Tibial nerve (tissue), 4 donors: ENCODE data around the gene EIF1AX. TPM values are rescaled to one million over a fixed set of nuclear protein-coding genes. Genes with fewer than 3 reads are reported as not detected.

Experiments
- DNase-seq, 2 donors: peaks; one replicate each; pipeline ENCODE4 v3.0.0-alpha.2; 2019; ENCODE audit warnings: low spot score in 2 of 2
- H3K27ac ChIP-seq, 4 donors: fragments of 200-600 bp; sonication (generic) in 3 of 4; one replicate each; pipeline ENCODE4 v1.5.1; 2017 to 2019; ENCODE audit warnings: mild to moderate bottlenecking in 1 of 4
- H3K27me3 ChIP-seq, 2 donors: fragments of 200-600 bp; sonication (generic) in 1 of 2; one replicate each; pipeline versions ENCODE4 v1.5.1 to v1.6.0; 2017 to 2019
- H3K36me3 ChIP-seq, 3 donors: fragments of 200-600 bp; sonication (generic); one replicate each; pipeline ENCODE4 v1.5.1; 2018 to 2019
- H3K4me1 ChIP-seq, 4 donors: fragments of 200-600 bp; sonication (generic) in 3 of 4; one replicate each; pipeline ENCODE4 v1.5.1; 2017 to 2019
- H3K4me3 ChIP-seq, 4 donors: fragments of 200-600 bp; sonication (generic) in 3 of 4; one replicate each; pipeline ENCODE4 v1.5.1; 2017 to 2019; ENCODE audit warnings: mild to moderate bottlenecking in 1 of 4, moderate library complexity in 1 of 4
- H3K9me3 ChIP-seq, 4 donors: fragments of 200-600 bp; sonication (generic) in 3 of 4; one replicate each; pipeline ENCODE4 v1.5.1; 2017 to 2019
- EP300 ChIP-seq, 2 donors: sonication (generic); formaldehyde crosslinking; IDR thresholded peaks; one replicate each; pipeline ENCODE4 v1.6.1; 2017; ENCODE audit warnings: antibody characterized with exemption in 2 of 2, mild to moderate bottlenecking in 1 of 2
- POLR2A ChIP-seq, 2 donors: fragments of 450-650 bp; IDR thresholded peaks; one replicate each; pipeline ENCODE4 v1.6.1; 2017; ENCODE audit warnings: antibody characterized with exemption in 2 of 2, mild to moderate bottlenecking in 2 of 2, moderate library complexity in 2 of 2
- WGBS, 2 donors: methylation state at CpG; one replicate each; pipeline ENCODE4 v1.1.5; 2018; 5-methylcytosine and 5-hydroxymethylcytosine counted together
- small RNA-seq: library from RNA; depleted of rRNA; stranded (forward); fragments of <200 nt; gene quantifications from one replicate; pipeline ENCODE3, GENCODE V24; 2016
- total RNA-seq, 4 donors: library from RNA; depleted of rRNA; stranded (reverse); fragments of >200 nt; gene quantifications; one replicate each; pipeline ENCODE4 v1.1.0, GENCODE V29; 2016
- TF ChIP-seq, protein P1 (sequence below), 5 experiments: fragments of 200-600 bp in 3 of 5; fragments of 450-650 bp in 2 of 5; sonication (generic) in 3 of 5; IDR thresholded peaks; one replicate each; pipeline ENCODE4 v1.5.1; 2016 to 2019; ENCODE audit warnings: antibody characterized with exemption in 5 of 5, mild to moderate bottlenecking in 3 of 5, moderate library complexity in 2 of 5

EIF1AX gene
- total RNA-seq, 4 donors from 2014 or later, result 26.3 to 74.1 (median 53.8) TPM

DNA sequence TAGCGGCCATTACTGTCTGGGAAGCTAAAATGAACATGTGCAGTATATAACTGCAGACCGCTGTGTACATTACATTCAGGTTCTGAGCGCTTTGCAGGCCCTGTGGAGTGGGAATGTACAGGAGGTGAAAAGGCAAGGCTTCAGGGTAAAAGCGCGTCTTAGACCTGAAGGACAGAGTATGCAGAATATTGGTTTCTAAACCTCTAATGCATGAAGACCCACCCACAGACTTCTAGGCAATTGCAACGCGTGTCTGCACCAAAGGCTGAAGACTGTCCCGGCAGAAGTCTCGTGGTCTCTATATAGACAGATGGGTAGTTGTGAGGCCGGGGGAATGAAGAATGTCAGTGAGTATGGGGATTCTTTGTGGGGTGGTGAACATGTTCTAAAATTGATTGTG is 30.4 kb downstream of the EIF1AX start:
- no peak for DNase-seq
- Histone ChIP-seq H3K9me3 (no peaks in the 10 kb centered on the region), H3K27ac (no peak overlapping the region), H3K36me3 (no peaks in the 10 kb centered on the region), H3K27me3 (peaks cover 0 to 16% of the 10 kb centered on the region in 2 donors), H3K4me1 (peaks cover 0 to 4% (median 0%) of the 10 kb centered on the region in 4 donors), H3K4me3 (no peak overlapping the region)
- WGBS, 2 donors, result 87 to 90% methylated on average over 8 to 10 of the region's 10 CpGs
- TF ChIP-seq, protein P1, sequence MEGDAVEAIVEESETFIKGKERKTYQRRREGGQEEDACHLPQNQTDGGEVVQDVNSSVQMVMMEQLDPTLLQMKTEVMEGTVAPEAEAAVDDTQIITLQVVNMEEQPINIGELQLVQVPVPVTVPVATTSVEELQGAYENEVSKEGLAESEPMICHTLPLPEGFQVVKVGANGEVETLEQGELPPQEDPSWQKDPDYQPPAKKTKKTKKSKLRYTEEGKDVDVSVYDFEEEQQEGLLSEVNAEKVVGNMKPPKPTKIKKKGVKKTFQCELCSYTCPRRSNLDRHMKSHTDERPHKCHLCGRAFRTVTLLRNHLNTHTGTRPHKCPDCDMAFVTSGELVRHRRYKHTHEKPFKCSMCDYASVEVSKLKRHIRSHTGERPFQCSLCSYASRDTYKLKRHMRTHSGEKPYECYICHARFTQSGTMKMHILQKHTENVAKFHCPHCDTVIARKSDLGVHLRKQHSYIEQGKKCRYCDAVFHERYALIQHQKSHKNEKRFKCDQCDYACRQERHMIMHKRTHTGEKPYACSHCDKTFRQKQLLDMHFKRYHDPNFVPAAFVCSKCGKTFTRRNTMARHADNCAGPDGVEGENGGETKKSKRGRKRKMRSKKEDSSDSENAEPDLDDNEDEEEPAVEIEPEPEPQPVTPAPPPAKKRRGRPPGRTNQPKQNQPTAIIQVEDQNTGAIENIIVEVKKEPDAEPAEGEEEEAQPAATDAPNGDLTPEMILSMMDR (IDR thresholded peaks at IDR 0.05), result no peak
- TF ChIP-seq EP300 (IDR thresholded peaks at IDR 0.05), result no peak
- TF ChIP-seq POLR2A (IDR thresholded peaks at IDR 0.05), result no peak

DNA sequence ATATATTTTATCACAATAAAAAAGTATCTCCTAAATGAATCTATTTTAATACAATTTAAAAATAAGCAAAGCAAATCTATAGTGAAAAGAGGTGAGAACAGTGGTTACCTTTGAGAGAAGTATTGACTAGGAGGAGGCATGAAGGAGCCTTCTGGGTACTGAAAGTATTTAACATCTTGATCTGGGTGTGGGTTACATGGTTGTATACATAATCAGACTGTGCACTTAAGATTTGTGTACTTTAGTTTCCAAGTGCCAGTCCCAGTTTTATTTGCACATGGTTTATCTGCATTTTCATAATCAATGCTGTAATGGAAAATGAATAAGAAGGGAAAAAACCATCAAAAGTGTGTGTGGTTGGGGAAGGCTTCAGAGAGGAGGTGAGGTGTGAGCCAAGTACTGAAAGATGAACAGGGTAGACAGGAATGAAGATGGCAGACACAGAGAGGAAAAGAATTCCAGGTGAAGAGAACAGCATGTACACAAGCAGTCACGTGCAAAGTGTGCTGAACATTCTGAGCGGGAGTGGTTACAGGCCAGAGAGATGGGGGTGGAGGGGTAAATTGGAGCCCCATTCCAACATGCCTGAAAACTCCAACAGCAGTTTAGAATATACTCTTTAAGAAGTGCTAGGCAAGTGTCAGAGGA is 39.6 kb downstream of the EIF1AX start:
- WGBS, 2 donors, result 90 to 96% methylated on average over 2 of the region's 2 CpGs
- H3K4me1 ChIP-seq, result no peaks in the 10 kb centered on the region

DNA sequence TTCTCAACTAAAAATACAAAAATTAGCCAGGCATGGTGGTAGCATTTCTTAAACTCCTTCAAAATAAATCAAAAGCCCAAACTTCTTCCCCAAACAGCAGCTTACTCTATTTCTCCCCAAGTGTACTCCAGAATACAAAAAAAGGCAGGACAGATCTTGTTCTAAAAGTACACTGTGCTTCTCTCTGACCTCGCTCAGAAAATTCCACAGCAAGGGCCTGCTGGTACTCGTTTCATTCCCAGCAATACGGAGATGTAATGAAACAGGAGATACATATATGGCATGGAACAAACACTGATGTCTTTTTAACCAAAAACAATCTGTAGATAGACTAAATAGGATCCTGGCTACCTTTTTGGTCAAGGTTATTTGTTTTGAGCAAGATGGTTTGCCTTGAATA is 50.1 kb downstream of the EIF1AX start:
- no peaks in the 10 kb centered on the region for H3K9me3 ChIP-seq
- TF ChIP-seq POLR2A (IDR thresholded peaks at IDR 0.05) (no peak), EP300 (IDR thresholded peaks at IDR 0.05) (no peak)
- TF ChIP-seq, protein P1 (IDR thresholded peaks at IDR 0.05), result no peak
- DNase-seq, result no peak
- no peak overlapping the region for H3K4me3 ChIP-seq
- H3K36me3 ChIP-seq, result no peaks in the 10 kb centered on the region
- WGBS, 2 donors, result 72 to 79% methylated on average over 3 of the region's 3 CpGs
- H3K27ac ChIP-seq, result no peak overlapping the region
- H3K4me1 ChIP-seq, result no peaks in the 10 kb centered on the region
- H3K27me3 ChIP-seq, result peaks cover 0 to 16% of the 10 kb centered on the region in 2 donors

More for the DNA sequence above, 39.6 kb downstream of the EIF1AX start:
- DNase-seq, result no peak
- Histone ChIP-seq H3K9me3 (no peaks in the 10 kb centered on the region), H3K36me3 (no peaks in the 10 kb centered on the region), H3K27ac (no peak overlapping the region), H3K4me3 (no peak overlapping the region), H3K27me3 (no peaks in the 10 kb centered on the region)
- TF ChIP-seq POLR2A (IDR thresholded peaks at IDR 0.05), result no peak
- no peak for TF ChIP-seq EP300 (IDR thresholded peaks at IDR 0.05)
- TF ChIP-seq, protein P1 (IDR thresholded peaks at IDR 0.05), result no peak

DNA sequence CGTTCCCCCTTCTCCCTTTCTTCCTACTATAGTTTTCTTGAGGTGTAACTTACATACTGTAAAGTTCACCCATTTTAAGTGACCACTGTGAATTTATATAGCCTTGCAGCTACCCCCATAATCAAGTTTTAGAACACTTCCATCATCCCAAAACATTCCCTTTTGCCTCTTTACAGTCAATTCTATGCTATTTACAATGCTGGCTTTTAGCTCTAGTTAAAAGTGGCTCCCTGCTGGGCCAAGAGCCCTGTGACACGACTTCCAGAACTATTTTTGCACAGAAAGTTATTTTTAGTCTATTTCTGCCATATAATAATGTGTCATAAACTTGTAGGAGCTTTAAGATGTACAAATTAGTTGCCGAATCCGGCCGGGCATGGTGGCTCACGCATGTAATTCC is 51.8 kb downstream of the EIF1AX start:
- Histone ChIP-seq H3K4me1 (no peaks in the 10 kb centered on the region), H3K27me3 (peaks cover 0 to 16% of the 10 kb centered on the region in 2 donors), H3K36me3 (no peaks in the 10 kb centered on the region), H3K27ac (no peak overlapping the region), H3K4me3 (no peak overlapping the region), H3K9me3 (no peaks in the 10 kb centered on the region)
- DNase-seq, result no peak
- 50 to 64% methylated on average over 6 of the region's 6 CpGs for WGBS, 2 donors
- no peak for TF ChIP-seq POLR2A (IDR thresholded peaks at IDR 0.05)
- TF ChIP-seq EP300 (IDR thresholded peaks at IDR 0.05), result no peak
- TF ChIP-seq, protein P1 (IDR thresholded peaks at IDR 0.05), result no peak

DNA sequence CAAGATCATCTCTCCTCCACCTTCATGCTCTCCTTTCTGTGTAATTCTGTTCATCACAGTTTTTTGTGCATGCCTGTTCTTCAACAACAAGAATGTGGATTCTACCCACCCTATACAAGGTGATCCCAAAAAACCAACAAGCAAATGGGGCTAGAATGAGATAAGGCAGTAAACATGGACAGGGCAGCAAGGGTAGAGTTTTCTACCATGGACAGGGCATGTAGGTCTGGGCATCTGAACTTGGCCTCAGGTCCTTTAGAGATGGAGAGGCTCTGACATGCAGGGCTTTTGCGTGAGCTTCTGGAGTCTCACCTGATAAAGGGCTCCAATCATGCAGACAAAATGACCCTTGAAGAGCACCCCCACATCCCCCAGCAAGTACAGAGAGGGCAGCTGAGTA is 61.4 kb downstream of the EIF1AX start:
- TF ChIP-seq EP300 (IDR thresholded peaks at IDR 0.05), result no peak
- Histone ChIP-seq H3K27ac (no peak overlapping the region), H3K27me3 (no peaks in the 10 kb centered on the region), H3K4me1 (no peaks in the 10 kb centered on the region), H3K9me3 (no peaks in the 10 kb centered on the region), H3K4me3 (no peak overlapping the region), H3K36me3 (no peaks in the 10 kb centered on the region)
- WGBS, 2 donors, result 100% methylated on average over 1 of the region's 1 CpG
- DNase-seq, result no peak

Small RNA genes within 50 kb of the gene (small RNA-seq; reads per million reads assigned to genes)
- gene RF00493 (34.4 reads per million, percentile 94 among the genes with 10 or more reads in this experiment), gene RF00494 (not detected)

Other genes starting within 250 kb of the EIF1AX start
- 10 to 100 TPM; 11.6 to 22.2 (median 16.5) TPM for gene BCLAF3, start 150.8 kb downstream of the EIF1AX start, total RNA-seq
- 1 to 10 TPM in 1 of 4 donors, under 1 TPM in 1, not detected in 2; 0.60 to 1.5 TPM for gene MAP7D2, start 24.9 kb downstream of the EIF1AX start, total RNA-seq
- 10 to 100 TPM; 22.0 to 33.9 (median 32.6) TPM for gene RPS6KA3, start 125.1 kb upstream of the EIF1AX start, total RNA-seq